OCI-LY1 (cell line): Measurements from ENCODE around the gene LPIN1.

Experiments
- CTCF ChIP-seq: fragments of 200-600 bp; sonication (generic), shearing (Covaris generic); IDR thresholded peaks from 2 replicates; pipeline ENCODE4 v1.5.1; 2017; ENCODE audit warnings: mild to moderate bottlenecking, antibody characterized with exemption, low read length, moderate library complexity, mixed read lengths
- EZH2 ChIP-seq: fragments of 200-600 bp; sonication (generic), shearing (Covaris generic); IDR thresholded peaks from 2 replicates; pipeline ENCODE4 v1.8.0; 2017; ENCODE audit warnings: borderline replicate concordance, mixed run types, mild to moderate bottlenecking, antibody characterized with exemption, low read length, moderate library complexity, mixed read lengths

- TF ChIP-seq CTCF: no peak
- no peak for TF ChIP-seq EZH2
Measured at GRCh38 chr2:11773111-11773510, 26.7 kb downstream of the LPIN1 start.
